Activated CD4-positive, alpha-beta T cell treated with anti-CD3 and anti-CD28 coated beads, Interleukin-10, Interleukin-2, amounts not matched to agents 100 ng/mL and 50 ng/mL, durations not matched to agents 16 hours and 8 hours (primary cell): ENCODE data around the gene KRTAP10-8.
"Not testable (repeated sequence)": the region's sequence is repeated elsewhere in the genome, so short reads cannot be mapped to it uniquely, and the experiment has no call there.

Experiments used
- DNase-seq: peaks from one replicate; pipeline ENCODE4 v3.0.0-alpha.2; 2020

Gene KRTAP10-8

DNA sequence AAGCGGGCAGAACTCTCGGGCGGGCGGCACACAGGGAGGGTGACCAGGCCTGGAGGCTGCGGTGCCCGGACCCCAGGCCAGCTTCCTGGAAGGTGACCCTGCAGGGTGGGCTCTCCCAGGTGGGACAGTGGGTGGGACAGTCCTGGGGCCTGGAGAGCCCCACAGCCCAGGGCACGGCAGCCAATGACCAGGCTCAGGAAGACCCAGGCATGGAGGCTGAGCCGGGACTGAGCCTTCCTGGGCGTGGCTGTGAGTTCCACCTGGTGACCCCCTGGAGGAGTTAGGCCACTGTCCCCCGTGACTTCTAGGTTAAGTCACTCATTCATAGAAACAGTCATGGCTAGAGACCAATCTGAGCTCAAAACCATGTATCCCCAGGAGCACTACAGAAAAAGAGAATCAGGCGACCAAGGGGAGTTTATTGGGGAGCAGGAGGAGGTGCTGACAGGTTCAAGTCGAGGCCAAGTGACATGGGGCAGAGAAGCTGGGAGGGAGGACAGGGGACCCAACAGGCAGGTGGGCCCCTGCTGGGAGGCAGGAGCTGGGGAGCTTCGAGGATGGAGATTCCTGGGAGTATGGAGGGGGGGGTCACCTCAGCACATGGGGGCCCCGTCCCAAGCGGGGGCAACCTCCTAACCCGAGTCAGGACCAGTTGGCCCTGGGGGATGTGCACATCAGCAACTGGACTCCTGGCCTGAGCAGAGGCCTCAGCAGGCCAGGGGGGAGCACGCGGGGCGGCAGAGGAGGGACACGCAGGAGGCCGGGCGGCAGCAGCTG lies 32.6 kb upstream of the KRTAP10-8 start:
- DNase-seq: no peak

DNA sequence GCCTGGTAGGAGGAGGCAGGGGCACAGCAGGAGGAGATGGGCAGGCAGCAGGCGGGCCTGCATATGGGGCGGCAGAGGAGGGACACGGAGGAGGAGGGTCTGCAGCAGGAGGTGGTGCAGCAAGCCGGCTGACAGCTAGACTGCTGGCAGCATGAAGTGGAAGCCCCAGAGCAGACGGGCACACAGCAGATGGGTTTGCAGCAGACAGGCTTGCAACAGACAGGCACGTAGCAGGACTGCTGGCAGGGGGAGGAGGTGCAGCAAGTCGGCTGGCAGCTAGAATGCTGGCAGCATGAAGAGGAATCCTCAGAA lies 32.1 kb upstream of the KRTAP10-8 start:
- DNase-seq: no peak

- DNase-seq: not testable (repeated sequence)
These were observed 31.6 kb upstream of the KRTAP10-8 start, which contains the start of gene KRTAP10-5 for GRCh38 chr21:44580231-44580821. Gene KRTAP10-5, minus strand, starts transcription at chr21:44580604. Its CDS starts 26 bp downstream, at chr21:44580578.

DNA sequence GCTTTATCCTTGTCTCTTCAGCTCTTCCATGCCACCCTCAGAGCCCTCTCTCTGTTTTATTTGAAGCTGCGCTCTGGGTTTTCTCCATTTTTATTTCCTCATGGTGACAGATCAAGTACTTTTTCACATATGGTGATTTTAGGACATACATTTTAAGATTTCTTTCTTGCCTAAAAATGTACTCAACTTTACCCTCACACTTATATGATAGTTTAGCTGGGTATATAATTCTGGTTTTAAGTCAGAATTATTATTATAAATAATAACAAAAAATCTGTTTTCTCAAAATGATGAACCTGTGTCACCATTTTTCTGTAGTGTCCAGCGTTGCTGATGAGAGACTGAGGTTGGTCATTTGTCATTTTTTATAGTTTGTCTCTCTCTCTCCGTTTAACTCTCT lies 30.7 kb upstream of the KRTAP10-8 start:
- DNase-seq: no peak

DNA sequence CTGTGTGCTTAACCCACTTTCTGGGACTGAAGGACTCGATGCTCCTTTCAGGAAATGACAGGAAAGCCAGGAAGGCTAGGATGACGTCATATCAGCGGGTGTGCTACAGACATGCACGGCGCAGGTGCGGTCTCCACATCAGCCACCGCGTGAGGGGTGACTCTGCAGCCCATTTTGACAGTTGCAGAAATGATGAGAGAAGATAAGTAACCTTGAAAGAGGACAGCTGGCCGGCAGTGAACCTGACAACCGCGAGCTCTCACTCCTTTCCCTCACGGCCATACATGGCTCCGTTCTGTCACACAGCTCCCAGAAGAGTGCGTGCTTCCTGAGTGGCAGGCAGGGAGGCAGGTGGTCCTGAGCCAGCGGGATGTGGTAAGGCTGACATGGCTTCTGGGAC lies 29.8 kb upstream of the KRTAP10-8 start:
- DNase-seq: no peak

GRCh38 chr21:44583089-44583799 lies 28.6 kb upstream of the KRTAP10-8 start:
- DNase-seq: no peak

GRCh38 chr21:44583800-44584147 lies 28.1 kb upstream of the KRTAP10-8 start:
- peak; percentile 49 for DNase-seq

DNA sequence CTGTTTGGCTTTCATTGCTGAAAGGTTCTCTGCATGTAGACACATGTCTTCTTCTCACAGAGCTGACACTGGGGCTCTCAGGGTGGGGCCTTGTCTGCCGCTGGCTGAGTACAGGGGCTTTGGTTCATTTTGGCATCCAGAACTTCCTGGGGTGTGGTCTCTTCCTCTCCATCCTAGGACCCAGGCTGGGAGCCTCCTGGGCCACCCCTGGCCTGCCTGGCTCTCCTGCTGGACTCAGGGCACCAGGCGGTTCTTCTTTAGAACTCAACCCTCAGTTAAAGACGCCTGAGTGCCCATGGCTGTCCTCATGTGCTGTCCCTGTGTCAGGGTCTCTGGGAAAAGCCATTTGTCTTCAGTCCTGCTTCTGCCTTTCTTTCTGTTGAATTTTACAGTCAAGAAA lies 26.0 kb upstream of the KRTAP10-8 start:
- no peak for DNase-seq

DNA sequence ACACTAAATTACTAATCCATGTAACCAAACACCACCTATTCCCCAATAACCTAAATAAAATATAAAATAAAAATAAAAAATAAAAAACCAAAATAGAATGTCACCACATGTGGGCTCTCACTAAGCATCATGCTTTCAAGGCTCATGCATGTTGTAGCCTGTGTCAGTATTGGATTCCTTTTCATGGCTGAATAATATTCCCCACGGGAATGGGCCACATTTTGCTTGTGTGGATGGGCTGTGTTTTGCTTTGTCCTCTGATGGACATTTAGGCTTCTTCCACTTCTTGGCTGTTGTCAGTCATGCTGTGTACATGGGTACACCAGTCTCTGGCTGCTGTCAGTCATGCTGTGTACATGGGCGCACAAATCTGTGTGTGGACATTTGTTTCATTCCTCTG lies 22.8 kb upstream of the KRTAP10-8 start:
- DNase-seq: no peak

DNA sequence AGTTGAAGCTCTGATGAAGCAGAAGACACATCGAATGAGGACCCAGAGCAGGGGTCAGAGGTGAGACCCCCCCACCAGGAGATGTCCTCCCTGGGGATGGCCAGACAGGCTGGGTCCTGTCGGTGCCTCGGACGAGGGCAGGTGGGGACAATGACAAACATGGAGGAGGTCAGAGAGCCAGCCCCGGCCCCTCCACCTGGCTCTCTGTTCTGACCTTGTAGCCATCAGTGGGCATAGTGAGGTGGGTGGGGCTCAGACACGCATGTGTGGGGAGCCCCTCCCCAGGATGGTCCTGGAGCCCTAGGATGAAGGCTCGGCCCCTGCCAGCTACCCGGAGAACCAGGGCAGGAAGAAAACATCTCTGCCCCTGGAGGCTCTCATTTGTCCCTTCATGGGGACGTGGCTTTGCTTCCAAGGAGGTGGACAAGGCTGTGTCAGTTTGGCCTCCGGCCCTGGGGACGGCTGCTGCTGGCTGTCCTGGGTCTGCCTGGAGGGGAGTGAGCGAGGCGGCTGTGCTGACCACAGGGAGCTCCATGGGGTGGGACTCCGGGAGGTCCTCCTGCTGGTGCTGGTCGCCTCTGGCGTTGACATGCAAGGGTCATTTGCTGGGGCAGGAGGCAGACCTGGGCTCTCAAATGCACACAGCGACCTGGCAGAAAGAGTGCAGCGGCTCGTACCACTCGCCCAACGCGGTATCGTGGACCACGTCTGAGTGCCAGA lies 22.1 kb upstream of the KRTAP10-8 start:
- no peak for DNase-seq

GRCh38 chr21:44590311-44590721 lies 21.6 kb upstream of the KRTAP10-8 start:
- DNase-seq: no peak

DNA sequence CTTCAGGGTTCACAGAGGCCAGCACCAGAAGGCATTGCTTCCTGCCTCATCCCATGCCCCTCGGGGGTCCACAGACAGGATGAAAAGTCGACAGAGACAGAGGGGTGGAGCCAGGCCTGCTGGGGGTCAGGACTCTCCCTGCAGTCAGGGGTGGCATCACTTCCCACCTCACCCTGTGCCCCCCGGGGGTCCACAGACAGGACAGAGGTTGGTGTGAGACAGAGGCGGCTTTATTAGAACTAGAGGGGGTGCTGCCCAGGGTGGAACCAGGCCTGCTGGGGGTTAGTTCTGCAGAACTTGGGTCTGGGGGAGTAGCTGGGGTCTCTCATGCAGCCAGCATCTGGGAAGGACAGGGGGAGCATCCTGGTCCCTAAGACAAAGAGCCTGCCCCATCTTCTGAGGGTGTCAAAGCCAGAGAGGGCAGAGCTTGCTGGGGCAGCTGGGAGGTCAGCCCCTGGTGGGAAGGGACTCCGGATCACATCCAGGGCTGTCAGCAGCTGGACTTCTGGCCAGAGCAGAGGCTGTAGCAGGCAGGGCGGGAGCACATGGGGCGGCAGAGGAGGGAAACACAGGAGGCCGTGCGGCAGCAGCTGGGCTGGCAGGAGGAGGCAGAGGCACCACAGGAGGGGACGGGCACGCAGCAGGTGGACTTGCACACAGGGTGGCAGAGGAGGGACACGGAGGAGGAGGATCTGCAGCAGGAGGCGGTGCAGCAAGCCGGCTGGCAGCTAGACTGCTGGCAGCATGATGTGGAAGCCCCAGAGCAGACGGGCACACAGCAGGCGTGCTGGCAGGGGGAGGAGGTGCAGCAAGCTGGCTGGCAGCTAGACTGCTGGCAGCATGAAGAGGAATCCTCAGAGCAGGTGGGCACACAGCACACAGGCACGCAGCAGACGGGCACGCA lies 20.7 kb upstream of the KRTAP10-8 start:
- DNase-seq: not testable (repeated sequence)

- DNase-seq: not testable (repeated sequence)
These were observed 20.1 kb upstream of the KRTAP10-8 start for GRCh38 chr21:44591801-44592130.

DNA sequence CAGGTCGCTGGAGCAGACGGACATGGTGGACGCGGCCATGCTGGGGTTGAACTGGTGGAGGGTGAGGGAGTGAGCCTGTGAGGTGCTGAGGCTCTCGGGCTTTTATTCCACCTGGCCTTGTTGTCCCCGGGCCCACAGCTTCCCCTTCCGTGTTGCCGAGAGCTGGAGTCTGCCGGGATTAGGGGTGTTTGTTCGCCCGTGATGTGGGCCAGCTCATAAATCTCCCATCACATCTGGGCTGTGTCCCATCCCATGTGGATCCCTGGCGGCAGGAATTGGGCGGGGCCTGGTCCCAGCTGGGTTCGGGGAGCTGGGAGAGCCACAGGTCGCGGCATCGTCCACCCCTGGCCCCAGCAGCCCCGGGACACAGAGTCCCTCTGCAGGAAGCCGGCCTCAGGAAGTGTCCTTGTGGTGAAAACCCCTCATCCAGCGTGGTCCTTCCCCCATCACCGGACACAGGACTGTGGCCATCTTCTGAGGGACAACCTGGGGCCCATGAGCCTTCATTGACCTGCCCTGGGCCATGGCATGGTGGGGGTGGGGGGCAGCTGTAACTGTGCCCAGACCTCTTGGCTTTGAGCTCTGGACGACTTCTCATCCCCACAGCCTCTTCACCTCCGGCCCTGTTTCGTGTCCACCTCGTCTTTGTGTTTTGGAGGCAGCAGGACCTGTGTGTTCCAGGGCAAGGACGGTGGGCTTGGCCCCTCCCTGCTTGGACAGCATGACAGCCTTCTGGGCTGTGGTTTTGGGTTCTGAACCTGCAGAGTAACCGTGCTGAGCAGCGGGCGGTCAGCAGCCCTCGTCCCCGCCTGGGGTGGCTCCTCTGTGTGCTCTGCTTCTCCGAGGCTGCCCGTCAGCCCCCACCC lies 19.2 kb upstream of the KRTAP10-8 start, which contains the start of gene KRTAP10-6:
Gene KRTAP10-6 (minus strand): TSS at position 60 of the 866 bp plus-strand sequence. CDS start 21 bp downstream, at position 39.
- no peak for DNase-seq

- no peak for DNase-seq
These were observed 18.1 kb upstream of the KRTAP10-8 start for GRCh38 chr21:44593598-44594405.

- no peak for DNase-seq
These were observed 17.4 kb upstream of the KRTAP10-8 start for GRCh38 chr21:44594406-44594916.

GRCh38 chr21:44595524-44595923 lies 16.4 kb upstream of the KRTAP10-8 start:
- no peak for DNase-seq

GRCh38 chr21:44596068-44596725 lies 15.7 kb upstream of the KRTAP10-8 start:
- no peak for DNase-seq

DNA sequence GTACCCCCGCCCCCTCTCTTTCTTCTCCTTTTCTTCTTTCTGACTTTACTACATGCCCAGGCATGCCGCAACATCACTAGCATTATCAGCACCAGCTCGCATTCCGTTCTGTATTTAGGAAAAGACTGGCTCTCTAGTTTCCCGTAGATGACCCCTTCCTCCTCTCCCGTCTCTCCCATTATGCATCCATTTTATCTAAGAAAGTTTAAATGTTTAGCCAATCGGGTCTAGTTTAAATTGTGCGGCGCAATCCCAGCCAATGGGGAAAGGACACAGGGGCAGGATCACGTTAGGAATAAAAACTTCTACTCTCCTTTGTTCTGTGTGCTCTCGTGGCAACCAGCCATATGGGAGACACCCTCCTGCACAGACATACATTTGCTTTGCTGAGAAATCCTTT lies 13.8 kb upstream of the KRTAP10-8 start:
- no peak for DNase-seq
